ENCODE results near the gene RNF157.

RNF157 gene

DNA sequence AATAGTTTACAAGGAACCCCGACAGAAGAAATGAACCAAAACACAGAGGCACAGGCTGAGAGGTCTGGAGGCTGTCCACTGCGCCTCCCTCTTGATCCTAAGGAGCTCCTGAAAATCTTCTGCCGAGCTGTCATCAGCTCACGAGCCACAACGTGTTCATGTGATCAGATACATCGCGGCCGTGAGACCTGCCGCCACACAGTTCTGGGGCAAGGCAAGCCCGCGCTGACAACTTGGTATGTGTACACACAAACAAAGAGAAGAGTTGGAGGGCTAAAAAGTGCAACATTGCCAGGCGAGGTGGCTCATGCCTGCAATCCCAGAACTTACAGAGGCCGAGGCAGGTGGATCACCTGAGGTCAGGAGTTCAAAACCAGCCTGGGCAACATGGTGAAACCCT is 144.3 kb downstream of the RNF157 start:
- no peak for TF ChIP-seq CTCF (IDR thresholded peaks at IDR 0.05)
- no peak overlapping the region for H3K9ac ChIP-seq
- no peaks in the 10 kb centered on the region for H3K79me2 ChIP-seq
- H3K27me3 ChIP-seq (ENCODE audit: control insufficient read depth, insufficient read depth, low read length) = no peaks in the 10 kb centered on the region
- H3K9me3 ChIP-seq (ENCODE audit: control insufficient read depth, low read length) = no peaks in the 10 kb centered on the region
- no peaks in the 10 kb centered on the region for H3K4me1 ChIP-seq
- H3K4me2 ChIP-seq (ENCODE audit: low read length) = no peak overlapping the region
- no peak overlapping the region for H3K4me3 ChIP-seq (ENCODE audit: low read depth, low read length)
- H3K27ac ChIP-seq = no peak overlapping the region
- no peaks in the 10 kb centered on the region for H3K36me3 ChIP-seq (ENCODE audit: control insufficient read depth, insufficient read depth, low read length)
- H2AFZ ChIP-seq = no peak overlapping the region

DNA sequence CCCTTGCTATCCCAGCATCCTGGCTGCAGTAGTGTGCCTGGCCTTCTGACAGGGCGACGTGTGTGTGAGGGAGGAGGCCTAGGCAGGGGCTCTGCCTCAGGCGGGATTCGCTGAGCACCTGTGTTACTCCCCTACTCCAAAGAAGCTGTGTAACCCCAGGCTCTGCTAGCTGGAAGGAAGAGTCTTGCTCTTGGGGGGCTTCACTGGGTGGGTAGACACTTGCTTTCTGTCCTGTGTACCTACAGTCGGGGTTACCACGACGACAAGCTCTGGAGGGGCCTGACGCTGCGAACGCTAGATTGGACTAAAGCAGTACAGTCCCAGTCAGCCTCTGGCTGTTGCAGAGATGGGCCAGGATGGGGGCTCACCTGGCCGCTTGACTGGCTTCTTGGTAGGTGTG is 146.2 kb downstream of the RNF157 start:
- Histone ChIP-seq H3K9me3 (ENCODE audit: control insufficient read depth, low read length) (no peaks in the 10 kb centered on the region), H3K4me1 (no peaks in the 10 kb centered on the region), H2AFZ (no peak overlapping the region), H3K27ac (no peak overlapping the region), H3K27me3 (ENCODE audit: control insufficient read depth, insufficient read depth, low read length) (no peaks in the 10 kb centered on the region), H3K4me3 (ENCODE audit: low read depth, low read length) (no peak overlapping the region), H3K9ac (no peak overlapping the region), H3K36me3 (ENCODE audit: control insufficient read depth, insufficient read depth, low read length) (no peaks in the 10 kb centered on the region), H3K79me2 (no peaks in the 10 kb centered on the region), H3K4me2 (ENCODE audit: low read length) (no peak overlapping the region)
- TF ChIP-seq CTCF (IDR thresholded peaks at IDR 0.05) = no peak

- H3K79me2 ChIP-seq = no peaks in the 10 kb centered on the region
- no peak for TF ChIP-seq CTCF (IDR thresholded peaks at IDR 0.05)
- H3K27me3 ChIP-seq (ENCODE audit: control insufficient read depth, insufficient read depth, low read length) = no peaks in the 10 kb centered on the region
- no peak overlapping the region for H3K4me3 ChIP-seq (ENCODE audit: low read depth, low read length)
- H3K36me3 ChIP-seq (ENCODE audit: control insufficient read depth, insufficient read depth, low read length) = no peaks in the 10 kb centered on the region
- H3K4me1 ChIP-seq = no peaks in the 10 kb centered on the region
- no peak overlapping the region for H2AFZ ChIP-seq
- H3K9me3 ChIP-seq (ENCODE audit: control insufficient read depth, low read length) = no peaks in the 10 kb centered on the region
- no peak overlapping the region for H3K9ac ChIP-seq
- no peak overlapping the region for H3K4me2 ChIP-seq (ENCODE audit: low read length)
- no peak overlapping the region for H3K27ac ChIP-seq
Observed at GRCh38 chr17:76092526-76093413, 147.5 kb downstream of the RNF157 start.

Data from parathyroid adenoma (tissue), 2 donors.